K562 (cell line): ENCODE results near the gene ADAMTS20. TPM values are rescaled to one million over a fixed set of nuclear protein-coding genes. Genes with fewer than 3 reads are reported as not detected.

Experiments
- ATAC-seq: fragments of 200-7000 bp; cut with Tn5 transposase; 3 replicates; pipeline ENCODE4 v1.9.1; 2020; ENCODE audit warnings: moderate library complexity
- BruUV-seq: library from RNA; stranded (reverse); fragments of 400-500 nt; replicated peaks from 2 replicates; lab custom pipeline; 2021; lab: Mats Ljungman, UMichigan
- CTCF ChIA-PET: fragments of 300-600 bp; formaldehyde crosslinking; extraction: SDS; loops from one replicate; lab custom pipeline; 2021; ENCODE audit warnings: low intra/inter-chr PET ratio; lab: Yijun Ruan, JAX
- POLR2A ChIA-PET: fragments of 300-600, 350-650 bp; sonication (Branson Sonifier 250); formaldehyde crosslinking; extraction: SDS; loops from one replicate; lab custom pipeline; 2021; ENCODE audit warnings: antibody characterized with exemption, inconsistent platforms; lab: Yijun Ruan, JAX
- DNase-seq, 4 experiments: peaks; one replicate each; pipeline versions ENCODE4 v3.0.0 to v3.0.0-alpha.2; 2011 to 2018; ENCODE audit warnings: low spot score in 3 of 4, mixed read lengths in 3 of 4; ENCODE audit errors: extremely low read depth in 1 of 4
- FAIRE-seq: peaks from 2 replicates; lab custom pipeline; 2011; peaks lifted over from hg19 to GRCh38; lab: Jason Lieb, UNC
- H2AFZ ChIP-seq: 2 replicates; pipeline ENCODE4 v1.6.0; 2011; ENCODE audit warnings: low read depth, low read length, control low read depth, inconsistent platforms
- H3K27ac ChIP-seq: fragments of 200-600 bp; 3 replicates; pipeline ENCODE4 v1.8.0; 2011; ENCODE audit warnings: low read depth, mild to moderate bottlenecking, control low read depth, inconsistent platforms, low read length, moderate library complexity, mixed read lengths; ENCODE audit errors: extremely low read depth
- H3K27me3 ChIP-seq, 2 experiments: fragments of 300-600 bp in 1 of 2; 2 replicates in 1 of 2; 3 replicates in 1 of 2; pipeline versions ENCODE4 v1.6.0 to v1.8.0; 2011; ENCODE audit warnings: inconsistent platforms in 2 of 2, low read length in 2 of 2, mild to moderate bottlenecking in 1 of 2, mixed read lengths in 1 of 2, moderate library complexity in 1 of 2; ENCODE audit not compliant: control insufficient read depth in 2 of 2, insufficient read depth in 2 of 2
- H3K36me3 ChIP-seq: fragments of 300-600 bp; 3 replicates; pipeline ENCODE4 v1.8.0; 2011; ENCODE audit warnings: mild to moderate bottlenecking, low read length, inconsistent platforms; ENCODE audit not compliant: control insufficient read depth, insufficient read depth
- H3K4me1 ChIP-seq, 2 experiments: fragments of 200-600 bp in 1 of 2; replicated peaks in 1 of 2; 2 replicates in 1 of 2; 3 replicates in 1 of 2; pipeline versions ENCODE4 v1.5.1 to v1.8.0; 2011; ENCODE audit warnings: inconsistent platforms in 2 of 2, low read length in 2 of 2, mild to moderate bottlenecking in 1 of 2, mixed read lengths in 1 of 2, moderate library complexity in 1 of 2; ENCODE audit not compliant: control insufficient read depth in 2 of 2, insufficient read depth in 2 of 2
- H3K4me2 ChIP-seq: 2 replicates; pipeline ENCODE4 v1.6.1; 2011; ENCODE audit warnings: low read length, control low read depth, inconsistent platforms, mixed read lengths; ENCODE audit not compliant: insufficient read depth
- H3K4me3 ChIP-seq: fragments of 200-600 bp; sonication (generic), shearing (Covaris generic); 2 replicates; pipeline ENCODE4 v1.5.1; 2016; ENCODE audit warnings: control low read depth, inconsistent platforms
- H3K79me2 ChIP-seq: fragments of 200-600 bp; 3 replicates; pipeline ENCODE4 v1.8.0; 2011; ENCODE audit warnings: low read length, inconsistent platforms; ENCODE audit not compliant: control insufficient read depth, insufficient read depth
- H3K9ac ChIP-seq, 2 experiments: 2 replicates each; pipeline versions ENCODE4 v1.6.0 to v1.6.1; 2011; ENCODE audit warnings: low read depth in 2 of 2, low read length in 2 of 2, control low read depth in 1 of 2, inconsistent platforms in 1 of 2, mild to moderate bottlenecking in 1 of 2, mixed read lengths in 1 of 2; ENCODE audit not compliant: insufficient read depth in 1 of 2
- H3K9me1 ChIP-seq: one replicate; pipeline ENCODE4 v1.6.0; 2011; ENCODE audit warnings: inconsistent platforms, mild to moderate bottlenecking, low read length, moderate library complexity; ENCODE audit not compliant: control insufficient read depth, insufficient read depth
- H3K9me3 ChIP-seq: replicated peaks from 2 replicates; pipeline ENCODE4 v1.5.1; 2011; ENCODE audit warnings: low read depth, low read length, inconsistent platforms; ENCODE audit not compliant: control insufficient read depth, insufficient read depth
- H4K20me1 ChIP-seq: replicated peaks from 2 replicates; pipeline ENCODE4 v1.6.1; 2011; ENCODE audit warnings: low read length, inconsistent platforms, mixed read lengths; ENCODE audit not compliant: control insufficient read depth, insufficient read depth
- MAFG ChIP-seq: fragments of 450-650 bp; conservative IDR thresholded peaks from 2 replicates; pipeline ENCODE4 v1.6.1; 2016; ENCODE audit warnings: missing genetic modification characterization, missing compliant biosample characterization
- NONO ChIP-seq, 2 experiments: fragments of 200-400 bp in 1 of 2; fragments of 450-650 bp in 1 of 2; formaldehyde crosslinking in 1 of 2; IDR thresholded peaks; 2 replicates each; pipeline ENCODE4 v1.6.1; 2017; ENCODE audit warnings: low read depth in 2 of 2, mild to moderate bottlenecking in 2 of 2, moderate library complexity in 2 of 2, low read length in 1 of 2
- PCBP1 ChIP-seq: fragments of 200-400 bp; formaldehyde crosslinking; IDR thresholded peaks from 2 replicates; pipeline ENCODE4 v1.6.1; 2018; ENCODE audit warnings: mild to moderate bottlenecking, low read depth, low read length; ENCODE audit not compliant: poor library complexity, severe bottlenecking
- WGBS: fragments of 100-300 bp; shearing (Covaris generic); methylation state at CpG from one replicate; pipeline ENCODE4 v1.1.6; 2016; ENCODE audit warnings: low coverage, mixed read lengths; ENCODE audit not compliant: insufficient coverage; ENCODE audit errors: missing lambda C conversion rate; 5-methylcytosine and 5-hydroxymethylcytosine counted together
- in situ Hi-C: fragments of 300-500 bp; cut with MboI; formaldehyde crosslinking; loops from 4 replicates; pipeline ENCODE4 v1.15.0; 2018; ENCODE audit warnings: inconsistent platforms, mixed read lengths
- intact Hi-C: fragments of 100-400 bp; cut with micrococcal nuclease; formaldehyde crosslinking; loops from 2 replicates; pipeline ENCODE4 v1.14.2; 2022
- polyA plus RNA-seq, 8 experiments: library from polyadenylated mRNA; depleted of rRNA in 4 of 8; stranded (reverse) in 5 of 8; unstranded in 3 of 8; fragments of >200 nt; fragmentation: Nextera tagmentation in 2 of 8; fragmentation: Illumina TruSeq in 1 of 8; extraction: Ambion mirVana in 2 of 8; extraction: Trizol in 1 of 8; gene quantifications; 2 replicates each; pipeline versions ENCODE4 v1.2.1 to v1.2.3, GENCODE V29; 2011 to 2014; ENCODE audit warnings: inconsistent platforms in 1 of 8, missing spikeins in 1 of 8
- total RNA-seq, 7 experiments: library from RNA; depleted of rRNA in 6 of 7; stranded (reverse); fragments of >200 nt in 6 of 7; fragmentation: Illumina TruSeq in 2 of 7; extraction: Trizol in 2 of 7; gene quantifications; 2 replicates each; pipeline versions ENCODE4 v1.2.1 to v1.2.3, GENCODE V29; 2011 to 2021; ENCODE audit warnings: low replicate concordance in 1 of 7

The ADAMTS20 gene
- total and polyA plus RNA-seq, 9 of the 15 experiments (the other 6 are each of a cell fraction or from before 2014, with no cell fraction given): 0.01 to 0.84 (median 0.07) TPM; not detected in 2

GRCh38 chr12:43576162-43576561 lies 24.2 kb upstream of the ADAMTS20 start:
- H3K9ac ChIP-seq: no peak overlapping the region
- H3K9me1 ChIP-seq: no peaks in the 10 kb centered on the region
- no peak overlapping the region for H2AFZ ChIP-seq
- no peak overlapping the region for H3K4me2 ChIP-seq
- ChIA-PET POLR2A (no interaction called here), CTCF (no interaction called here)
- WGBS: 0% methylated on average over 2 of the region's 2 CpGs
- no peaks in the 10 kb centered on the region for H3K4me1 ChIP-seq
- no peak overlapping the region for H3K27ac ChIP-seq
- DNase-seq: no peak
- intact Hi-C loops (no loop called here), in situ Hi-C loops (no loop called here)
- no peaks in the 10 kb centered on the region; the same call in 1 of the 2 replicates for H4K20me1 ChIP-seq
- FAIRE-seq: no peak
- ATAC-seq: no peak
- H3K36me3 ChIP-seq: no peaks in the 10 kb centered on the region
- no peak overlapping the region for H3K4me3 ChIP-seq
- no peaks in the 10 kb centered on the region for H3K27me3 ChIP-seq
- no peak for TF ChIP-seq MAFG
- no TSS peak for BruUV-seq
- no peaks in the 10 kb centered on the region for H3K9me3 ChIP-seq
- no peaks in the 10 kb centered on the region for H3K79me2 ChIP-seq

- H3K4me2 ChIP-seq: no peak overlapping the region
- BruUV-seq: no TSS peak
- no peaks in the 10 kb centered on the region for H3K9me1 ChIP-seq
- ATAC-seq (no peak), FAIRE-seq (no peak), DNase-seq (no peak)
- ChIA-PET POLR2A (no interaction called here), CTCF (no interaction called here)
- TF ChIP-seq NONO (IDR thresholded peaks at IDR 0.05; ENCODE audit: low read depth in 2 of 2, low read length in 1 of 2) (no peak), PCBP1 (peak; percentile 72)
- intact Hi-C loops: no loop called here
- H3K27me3 ChIP-seq: no peaks in the 10 kb centered on the region
- no peak overlapping the region for H2AFZ ChIP-seq
- no peak overlapping the region for H3K9ac ChIP-seq
- in situ Hi-C loops: no loop called here
- no peak overlapping the region for H3K4me3 ChIP-seq
- H4K20me1 ChIP-seq: no peaks in the 10 kb centered on the region; the same call in 1 of the 2 replicates
- H3K4me1 ChIP-seq: no peaks in the 10 kb centered on the region
- no peaks in the 10 kb centered on the region for H3K36me3 ChIP-seq
- H3K9me3 ChIP-seq: no peaks in the 10 kb centered on the region
- WGBS: 2% methylated on average over 17 of the region's 27 CpGs
- H3K27ac ChIP-seq: no peak overlapping the region
- no peaks in the 10 kb centered on the region for H3K79me2 ChIP-seq
These were observed 19.9 kb upstream of the ADAMTS20 start for GRCh38 chr12:43571885-43572284.
